ENCODE data around the gene NAA30. TPM values are rescaled to one million over a fixed set of nuclear protein-coding genes. Genes with fewer than 3 reads are reported as not detected.

NAA30 gene
- total and polyA plus RNA-seq, 3 donors from 2014 or later: 30.0 to 37.2 (median 33.0) TPM

DNA sequence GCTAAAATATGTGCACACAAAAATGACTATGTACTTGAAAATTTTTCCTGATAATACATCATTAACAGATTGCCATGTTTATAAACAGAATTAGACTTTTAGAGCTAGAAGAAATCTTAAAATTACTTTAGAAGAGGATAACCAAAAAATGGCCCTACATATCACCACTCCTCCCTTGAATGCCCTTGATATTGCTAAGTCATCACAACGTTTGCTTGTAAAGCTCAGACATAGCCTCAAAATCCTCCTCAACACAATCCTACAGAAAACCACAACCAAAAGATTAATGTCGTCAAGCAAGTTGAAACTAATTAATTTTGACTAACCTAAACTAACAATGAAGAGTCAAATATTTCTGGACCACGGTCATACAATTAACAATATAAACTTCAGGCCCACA lies 19.4 kb upstream of the NAA30 start:
- no peak overlapping the region for H3K27ac ChIP-seq
- no peak for TF ChIP-seq POLR2A (IDR thresholded peaks at IDR 0.05)
- TF ChIP-seq, protein P1, sequence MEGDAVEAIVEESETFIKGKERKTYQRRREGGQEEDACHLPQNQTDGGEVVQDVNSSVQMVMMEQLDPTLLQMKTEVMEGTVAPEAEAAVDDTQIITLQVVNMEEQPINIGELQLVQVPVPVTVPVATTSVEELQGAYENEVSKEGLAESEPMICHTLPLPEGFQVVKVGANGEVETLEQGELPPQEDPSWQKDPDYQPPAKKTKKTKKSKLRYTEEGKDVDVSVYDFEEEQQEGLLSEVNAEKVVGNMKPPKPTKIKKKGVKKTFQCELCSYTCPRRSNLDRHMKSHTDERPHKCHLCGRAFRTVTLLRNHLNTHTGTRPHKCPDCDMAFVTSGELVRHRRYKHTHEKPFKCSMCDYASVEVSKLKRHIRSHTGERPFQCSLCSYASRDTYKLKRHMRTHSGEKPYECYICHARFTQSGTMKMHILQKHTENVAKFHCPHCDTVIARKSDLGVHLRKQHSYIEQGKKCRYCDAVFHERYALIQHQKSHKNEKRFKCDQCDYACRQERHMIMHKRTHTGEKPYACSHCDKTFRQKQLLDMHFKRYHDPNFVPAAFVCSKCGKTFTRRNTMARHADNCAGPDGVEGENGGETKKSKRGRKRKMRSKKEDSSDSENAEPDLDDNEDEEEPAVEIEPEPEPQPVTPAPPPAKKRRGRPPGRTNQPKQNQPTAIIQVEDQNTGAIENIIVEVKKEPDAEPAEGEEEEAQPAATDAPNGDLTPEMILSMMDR (IDR thresholded peaks at IDR 0.05): no peak
- H3K4me3 ChIP-seq: no peak overlapping the region
- H3K4me1 ChIP-seq: no peaks in the 10 kb centered on the region
- WGBS, 2 donors: 49 to 57% methylated on average over 3 of the region's 3 CpGs
- H3K27me3 ChIP-seq: no peaks in the 10 kb centered on the region
- H3K36me3 ChIP-seq (ENCODE audit: low read depth, missing control alignments): no peaks in the 10 kb centered on the region
- DNase-seq: no peak
- intact Hi-C loops (cut with DNase I; ENCODE audit: low total_unique reads): no loop called here
- H3K9me3 ChIP-seq: no peaks in the 10 kb centered on the region

DNA sequence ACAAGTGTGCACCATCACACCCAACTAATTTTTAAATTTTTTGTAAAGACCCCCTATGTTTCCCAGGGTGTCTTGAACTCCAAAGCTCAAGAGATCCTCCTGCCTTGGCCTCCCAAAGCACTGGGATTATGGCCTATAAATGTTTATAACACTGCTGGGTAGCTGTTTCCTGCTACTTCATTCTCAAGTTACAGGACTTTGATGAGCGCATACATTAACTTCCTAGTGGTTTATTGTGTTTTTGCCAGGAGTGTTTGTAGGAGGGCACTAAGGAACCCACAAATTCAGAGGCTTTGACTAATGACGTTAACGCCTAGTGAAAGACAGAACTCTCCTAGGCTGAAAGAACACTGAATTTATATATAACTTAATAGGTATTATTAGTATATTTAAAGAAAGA lies 15.2 kb upstream of the NAA30 start:
- 70 to 87% methylated on average over 3 of the region's 3 CpGs for WGBS, 2 donors
- intact Hi-C loops (cut with DNase I; ENCODE audit: low total_unique reads): no loop called here
- H3K4me1 ChIP-seq: no peaks in the 10 kb centered on the region
- H3K36me3 ChIP-seq (ENCODE audit: low read depth, missing control alignments): no peaks in the 10 kb centered on the region
- TF ChIP-seq, protein P1 (IDR thresholded peaks at IDR 0.05): no peak
- TF ChIP-seq POLR2A (IDR thresholded peaks at IDR 0.05): no peak
- H3K27me3 ChIP-seq: no peaks in the 10 kb centered on the region
- no peak overlapping the region for H3K27ac ChIP-seq
- H3K9me3 ChIP-seq: no peaks in the 10 kb centered on the region
- no peak overlapping the region for H3K4me3 ChIP-seq
- no peak for DNase-seq

DNA sequence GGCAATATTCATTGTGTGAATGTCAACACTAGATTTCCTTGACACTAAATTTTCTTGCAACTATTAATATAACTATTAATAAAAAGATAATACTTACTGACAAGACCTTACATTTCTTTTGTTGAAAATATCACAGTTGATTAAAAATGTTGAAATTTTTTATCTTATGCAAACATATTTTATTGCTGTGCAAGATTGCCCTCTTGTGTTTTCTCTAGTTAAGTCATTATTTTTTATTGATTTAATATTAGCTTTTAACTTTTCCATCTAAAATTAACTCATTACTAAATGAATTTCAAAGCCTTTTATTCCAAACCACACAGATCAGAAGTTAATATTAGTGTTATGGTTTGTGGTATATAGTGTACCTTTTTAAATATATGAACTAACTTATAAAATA lies 11.7 kb upstream of the NAA30 start:
- H3K9me3 ChIP-seq: no peaks in the 10 kb centered on the region
- intact Hi-C loops (cut with DNase I; ENCODE audit: low total_unique reads): no loop called here
- H3K27ac ChIP-seq: no peak overlapping the region
- no peak for DNase-seq
- no peaks in the 10 kb centered on the region for H3K27me3 ChIP-seq
- TF ChIP-seq, protein P1 (IDR thresholded peaks at IDR 0.05): no peak
- H3K4me3 ChIP-seq: no peak overlapping the region
- H3K36me3 ChIP-seq (ENCODE audit: low read depth, missing control alignments): no peaks in the 10 kb centered on the region
- H3K4me1 ChIP-seq: no peaks in the 10 kb centered on the region

DNA sequence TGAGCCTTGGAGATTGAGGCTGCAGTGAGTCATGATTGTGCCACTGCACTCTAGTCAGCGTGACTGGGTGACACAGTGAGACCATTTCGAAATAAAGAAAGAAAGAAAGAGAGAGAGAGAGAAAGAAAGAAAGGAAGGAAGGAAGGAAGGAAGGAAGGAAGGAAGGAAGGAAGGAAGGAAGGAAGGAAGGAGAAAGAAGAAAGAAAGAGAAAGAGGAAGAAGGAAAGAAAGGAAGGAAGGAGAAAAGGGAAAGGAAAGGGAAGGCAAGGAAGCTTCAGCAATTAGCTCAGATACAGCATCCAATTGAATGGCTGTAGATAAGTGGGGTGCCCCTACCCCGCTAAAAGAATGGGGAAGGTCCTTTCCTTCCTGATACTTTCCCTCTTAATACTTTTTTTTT lies 9.5 kb upstream of the NAA30 start:
- H3K27me3 ChIP-seq: no peaks in the 10 kb centered on the region
- intact Hi-C loops (cut with DNase I; ENCODE audit: low total_unique reads): no loop called here
- WGBS, 2 donors: 86 to 92% methylated on average over 3 of the region's 3 CpGs

DNA sequence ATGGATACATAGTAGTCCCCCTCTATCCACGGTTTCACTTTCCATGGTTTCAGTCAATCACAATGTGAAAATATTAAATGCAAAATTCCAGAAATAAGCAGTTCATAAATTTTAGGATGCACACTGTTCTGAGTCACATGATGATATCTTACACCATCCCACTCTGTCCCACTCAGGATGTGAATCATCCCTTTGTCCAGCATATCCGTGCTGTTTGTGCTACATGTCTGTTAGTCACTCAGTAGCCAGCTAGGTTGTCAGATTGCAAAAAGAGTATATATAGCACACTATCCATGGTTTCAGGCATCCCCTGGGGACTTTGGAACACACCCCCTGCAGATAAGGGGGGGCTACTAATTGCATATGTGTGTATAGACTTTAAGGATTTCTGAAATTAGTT lies 8.1 kb upstream of the NAA30 start:
- Histone ChIP-seq H3K4me3 (no peak overlapping the region), H3K27ac (no peak overlapping the region), H3K9me3 (no peaks in the 10 kb centered on the region), H3K4me1 (no peaks in the 10 kb centered on the region), H3K36me3 (ENCODE audit: low read depth, missing control alignments) (no peaks in the 10 kb centered on the region), H3K27me3 (no peaks in the 10 kb centered on the region)
- TF ChIP-seq POLR2A (IDR thresholded peaks at IDR 0.05): no peak
- TF ChIP-seq, protein P1 (IDR thresholded peaks at IDR 0.05): no peak
- intact Hi-C loops (cut with DNase I; ENCODE audit: low total_unique reads): no loop called here
- WGBS, 2 donors: 72 to 75% methylated on average over 2 of the region's 2 CpGs
- DNase-seq: no peak

More for the DNA sequence above, 9.5 kb upstream of the NAA30 start:
- DNase-seq: no peak
- no peaks in the 10 kb centered on the region for H3K4me1 ChIP-seq
- no peaks in the 10 kb centered on the region for H3K9me3 ChIP-seq
- no peak overlapping the region for H3K27ac ChIP-seq
- H3K36me3 ChIP-seq (ENCODE audit: low read depth, missing control alignments): no peaks in the 10 kb centered on the region
- TF ChIP-seq, protein P1 (IDR thresholded peaks at IDR 0.05): no peak
- no peak for TF ChIP-seq POLR2A (IDR thresholded peaks at IDR 0.05)
- no peak overlapping the region for H3K4me3 ChIP-seq
